GM23248 (cell line): ENCODE results near the gene ATP1A3. TPM values are rescaled to one million over a fixed set of nuclear protein-coding genes. Genes with fewer than 3 reads are reported as not detected.

Experiments used
- DNase-seq: peaks from one replicate; pipeline ENCODE4 v3.0.0-alpha.2; 2015
- H2AFZ ChIP-seq: fragments of 200-600 bp; sonication (generic); 2 replicates; pipeline ENCODE4 v1.6.1; 2016; ENCODE audit warnings: antibody characterized with exemption
- H3F3A ChIP-seq: fragments of 200-600 bp; sonication (generic); 2 replicates; pipeline ENCODE4 v1.6.1; 2016; ENCODE audit warnings: mild to moderate bottlenecking, antibody characterized with exemption, mixed run types; ENCODE audit not compliant: insufficient read depth
- H3K27ac ChIP-seq: fragments of 200-600 bp; sonication (generic); 2 replicates; pipeline ENCODE4 v1.5.1; 2016; ENCODE audit warnings: mild to moderate bottlenecking
- H3K27me3 ChIP-seq: fragments of 200-600 bp; sonication (generic); replicated peaks from 2 replicates; pipeline ENCODE4 v1.6.1; 2016; ENCODE audit warnings: mild to moderate bottlenecking; ENCODE audit not compliant: insufficient read depth
- H3K36me3 ChIP-seq: fragments of 200-600 bp; sonication (generic); 2 replicates; pipeline ENCODE4 v1.6.1; 2016; ENCODE audit warnings: low read depth, mild to moderate bottlenecking
- H3K4me1 ChIP-seq: fragments of 200-600 bp; sonication (generic); 2 replicates; pipeline ENCODE4 v1.6.1; 2016; ENCODE audit warnings: mild to moderate bottlenecking; ENCODE audit not compliant: insufficient read depth
- H3K4me2 ChIP-seq: fragments of 200-600 bp; sonication (generic); one replicate; pipeline ENCODE4 v1.6.1; 2016; ENCODE audit warnings: mild to moderate bottlenecking; ENCODE audit not compliant: unreplicated experiment
- H3K4me3 ChIP-seq: fragments of 200-600 bp; sonication (generic); 2 replicates; pipeline ENCODE4 v1.5.1; 2016; ENCODE audit warnings: mild to moderate bottlenecking
- H3K79me2 ChIP-seq: fragments of 200-600 bp; sonication (generic); 2 replicates; pipeline ENCODE4 v1.6.1; 2016; ENCODE audit warnings: mild to moderate bottlenecking; ENCODE audit not compliant: insufficient read depth
- H3K9ac ChIP-seq: fragments of 200-600 bp; sonication (generic); 2 replicates; pipeline ENCODE4 v1.6.1; 2016; ENCODE audit warnings: mild to moderate bottlenecking
- H3K9me2 ChIP-seq: fragments of 200-600 bp; sonication (generic); 2 replicates; pipeline ENCODE4 v1.6.1; 2016; ENCODE audit warnings: mixed run types, mild to moderate bottlenecking, moderate library complexity; ENCODE audit not compliant: insufficient read depth
- H3K9me3 ChIP-seq: fragments of 200-600 bp; sonication (generic); one replicate; pipeline ENCODE4 v1.6.1; 2017; ENCODE audit warnings: low read depth
- H4K20me1 ChIP-seq: fragments of 200-600 bp; sonication (generic); 2 replicates; pipeline ENCODE4 v1.6.0; 2016; ENCODE audit not compliant: insufficient read depth
- EZH2 ChIP-seq: fragments of 200-600 bp; sonication (generic); IDR thresholded peaks from 2 replicates; pipeline ENCODE4 v1.6.1; 2018; ENCODE audit warnings: antibody characterized with exemption, mild to moderate bottlenecking; ENCODE audit not compliant: insufficient read depth, poor library complexity, severe bottlenecking
- EZH2phosphoT487 ChIP-seq: fragments of 200-600 bp; sonication (generic); IDR thresholded peaks from 2 replicates; pipeline ENCODE4 v1.6.1; 2018; ENCODE audit warnings: antibody characterized with exemption, moderate library complexity, mild to moderate bottlenecking, low read depth; ENCODE audit not compliant: insufficient read depth
- WGBS, 2 experiments: methylation state at CpG; one replicate each; pipeline ENCODE4 v1.1.6; 2015 to 2017; ENCODE audit warnings: low lambda C conversion rate in 2 of 2, low coverage in 1 of 2; ENCODE audit errors: missing lambda C conversion rate in 2 of 2; 5-methylcytosine and 5-hydroxymethylcytosine counted together
- in situ Hi-C: fragments of 300-500 bp; cut with MboI; formaldehyde crosslinking; loops from 2 replicates; pipeline ENCODE4 v1.15.0; 2020
- polyA plus RNA-seq: library from polyadenylated mRNA; unstranded; fragments of >200 nt; fragmentation: Nextera tagmentation; extraction: Ambion mirVana; gene quantifications from 2 replicates; pipeline ENCODE4 v1.2.1, GENCODE V29; 2016
- total RNA-seq: library from RNA; depleted of rRNA; stranded (reverse); fragments of >200 nt; shearing (Covaris generic); gene quantifications from 2 replicates; pipeline ENCODE4 v1.2.3, GENCODE V29; 2014

The ATP1A3 gene
- total and polyA plus RNA-seq, 2 experiments from 2014 or later, result 0.11 to 0.36 TPM

DNA sequence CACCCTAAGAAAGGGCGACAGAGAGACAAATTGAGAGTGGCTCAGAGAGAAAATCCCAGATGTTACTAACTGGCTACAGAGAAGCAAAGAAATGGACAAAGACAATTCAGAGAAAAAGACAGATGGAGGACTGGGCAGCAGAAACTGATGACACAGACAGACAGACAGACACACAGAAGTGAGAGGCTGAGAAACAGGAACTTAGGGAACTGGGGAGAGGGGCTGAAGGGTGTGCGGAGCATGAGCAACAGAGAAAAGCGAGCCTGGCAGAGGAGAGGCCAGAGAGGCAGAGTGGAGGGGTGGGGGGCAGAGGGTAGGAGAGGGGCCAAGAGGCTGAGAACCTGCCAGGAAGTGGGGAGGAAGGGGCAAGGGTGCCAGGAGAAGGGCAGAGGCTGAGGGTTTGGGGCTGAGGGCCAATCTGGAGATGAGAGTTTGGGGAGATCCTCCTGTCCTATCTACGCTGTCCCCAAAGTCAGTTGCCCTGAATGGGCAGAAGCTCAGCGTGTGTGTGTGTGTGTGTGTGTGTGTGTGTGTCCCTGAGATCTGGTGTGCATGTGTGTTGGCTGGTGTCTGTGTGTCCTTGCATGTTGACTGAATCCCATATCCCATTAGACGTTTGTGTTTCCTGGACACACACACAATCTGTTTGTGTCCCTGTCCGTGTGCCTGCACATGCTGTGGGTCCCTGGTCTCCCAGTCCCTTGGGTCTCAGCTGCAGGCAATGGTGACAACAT lies 60.2 kb downstream of the ATP1A3 start:
- 44 to 48% methylated on average over 6 to 7 of the region's 7 CpGs for WGBS, 2 experiments
- H3K9ac ChIP-seq, result no peak overlapping the region
- H3K27me3 ChIP-seq, result peaks cover 50% of the 10 kb centered on the region

GRCh38 chr19:41932720-41933332 lies 61.2 kb downstream of the ATP1A3 start:
- Histone ChIP-seq H3K36me3 (no peaks in the 10 kb centered on the region), H3K79me2 (no peaks in the 10 kb centered on the region), H3K4me1 (peaks cover 7% of the 10 kb centered on the region), H2AFZ (no peak overlapping the region), H3K27me3 (peaks cover 56% of the 10 kb centered on the region), H3K9me2 (no peaks in the 10 kb centered on the region), H3K27ac (no peak overlapping the region), H3K9ac (no peak overlapping the region), H3K4me3 (no peak overlapping the region), H3K9me3 (no peaks in the 10 kb centered on the region), H4K20me1 (no peaks in the 10 kb centered on the region), H3K4me2 (peak overlapping the region; percentile 2), H3F3A (no peaks in the 10 kb centered on the region)
- in situ Hi-C loops, result no loop called here
- peak; percentile 42 for TF ChIP-seq EZH2
- no peak for TF ChIP-seq EZH2phosphoT487
- WGBS, 2 experiments, result 5 to 6% methylated on average over 28 to 29 of the region's 29 CpGs
- peak; percentile 50 for DNase-seq

More for the DNA sequence above, 60.2 kb downstream of the ATP1A3 start:
- Histone ChIP-seq H3K4me2 (no peak overlapping the region), H3K4me1 (peaks cover 7% of the 10 kb centered on the region), H3K4me3 (no peak overlapping the region), H3K9me3 (no peaks in the 10 kb centered on the region), H3F3A (no peaks in the 10 kb centered on the region), H2AFZ (no peak overlapping the region), H3K27ac (no peak overlapping the region), H3K9me2 (no peaks in the 10 kb centered on the region), H3K79me2 (no peaks in the 10 kb centered on the region), H3K36me3 (no peaks in the 10 kb centered on the region), H4K20me1 (no peaks in the 10 kb centered on the region)
- no peak for DNase-seq
- in situ Hi-C loops, result no loop called here
- TF ChIP-seq EZH2 (no peak), EZH2phosphoT487 (0 out of 2 replicates have a peak, but pooled peaks have one; percentile 2)

- no peaks in the 10 kb centered on the region for H4K20me1 ChIP-seq
- no peak for DNase-seq
- H3K4me1 ChIP-seq, result peaks cover 7% of the 10 kb centered on the region
- no peak overlapping the region for H3K27ac ChIP-seq
- 22 to 28% methylated on average over 7 to 11 of the region's 11 CpGs for WGBS, 2 experiments
- no peak overlapping the region for H2AFZ ChIP-seq
- peaks cover 60% of the 10 kb centered on the region for H3K27me3 ChIP-seq
- TF ChIP-seq EZH2phosphoT487 (no peak), EZH2 (no peak)
- H3K4me2 ChIP-seq, result no peak overlapping the region
- H3K79me2 ChIP-seq, result no peaks in the 10 kb centered on the region
- in situ Hi-C loops, result no loop called here
- H3K9me2 ChIP-seq, result no peaks in the 10 kb centered on the region
- H3K9ac ChIP-seq, result no peak overlapping the region
- no peaks in the 10 kb centered on the region for H3K36me3 ChIP-seq
- H3F3A ChIP-seq, result no peaks in the 10 kb centered on the region
- no peak overlapping the region for H3K4me3 ChIP-seq
- H3K9me3 ChIP-seq, result no peaks in the 10 kb centered on the region
Measured at GRCh38 chr19:41932259-41932719, 61.7 kb downstream of the ATP1A3 start.

DNA sequence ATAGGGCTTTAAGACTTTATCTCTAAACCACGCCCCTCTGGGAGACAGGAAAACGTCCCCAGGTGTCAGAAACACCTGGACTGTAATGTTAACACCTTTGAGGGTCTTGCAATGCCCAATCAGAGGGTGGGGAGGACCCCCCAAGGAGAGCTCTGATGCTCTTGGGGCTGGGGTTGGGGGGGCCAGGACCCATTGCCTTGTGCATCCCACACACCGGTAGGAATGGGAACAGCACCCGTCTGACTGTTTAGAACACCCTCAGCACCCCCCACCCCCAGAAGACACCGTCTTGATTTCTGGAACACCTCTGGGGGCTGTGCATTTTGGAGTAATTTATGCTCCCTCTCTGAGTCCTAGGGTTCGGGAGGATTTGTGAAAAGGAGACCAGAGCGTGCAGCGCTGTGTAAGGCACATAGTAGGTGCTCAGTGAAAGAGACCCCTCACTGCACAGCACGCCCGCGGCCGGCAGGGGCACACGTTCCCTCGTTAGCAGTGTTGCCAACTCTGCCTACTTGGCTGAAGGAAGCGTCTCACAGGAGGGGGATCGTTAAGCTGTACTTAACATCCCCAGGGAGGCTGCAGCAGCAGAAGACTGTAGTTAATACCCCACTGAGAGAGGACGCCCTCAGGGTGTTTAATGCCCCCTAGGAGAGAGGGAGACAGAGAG lies 63.0 kb downstream of the ATP1A3 start:
- Histone ChIP-seq H3F3A (no peaks in the 10 kb centered on the region), H3K4me3 (no peak overlapping the region), H3K9ac (no peak overlapping the region), H2AFZ (no peak overlapping the region), H3K36me3 (no peaks in the 10 kb centered on the region), H3K9me2 (no peaks in the 10 kb centered on the region), H3K9me3 (no peaks in the 10 kb centered on the region), H4K20me1 (no peaks in the 10 kb centered on the region), H3K27ac (no peak overlapping the region), H3K27me3 (peaks cover 71% of the 10 kb centered on the region), H3K4me1 (peaks cover 2% of the 10 kb centered on the region), H3K79me2 (no peaks in the 10 kb centered on the region), H3K4me2 (no peak overlapping the region)
- in situ Hi-C loops, result no loop called here
- TF ChIP-seq EZH2 (no peak), EZH2phosphoT487 (no peak)
- 4% methylated on average over 17 of the region's 17 CpGs for WGBS, 2 experiments
- DNase-seq, result peak; percentile 53
